ENCODE measurements around the gene ALG14. TPM values are rescaled to one million over a fixed set of nuclear protein-coding genes. Genes with fewer than 3 reads are reported as not detected.

Gene ALG14
- total RNA-seq, 4 donors from 2014 or later: 1.1 to 2.4 (median 1.4) TPM

- TF ChIP-seq CTCF (IDR thresholded peaks at IDR 0.05; ENCODE audit: low read depth): no peak
Measured at GRCh38 chr1:94925004-94925403, 147.7 kb downstream of the ALG14 start.

Other genes starting within 250 kb of the ALG14 start
- 100 to 1,000 TPM in 3 of 4 donors, 10 to 100 TPM in 1; 99.6 to 172 (median 151) TPM for gene CNN3, start 145.8 kb downstream of the ALG14 start, total RNA-seq
- gene TLCD4, start 44.4 kb upstream of the ALG14 start, total RNA-seq: 10 to 100 TPM in 3 of 4 donors, 1 to 10 TPM in 1; 6.8 to 26.9 (median 21.8) TPM
- gene RWDD3, start 161.3 kb upstream of the ALG14 start, total RNA-seq: 10 to 100 TPM in 2 of 4 donors, 1 to 10 TPM in 2; 5.3 to 13.4 (median 10.1) TPM

Data from subcutaneous adipose tissue (tissue), 4 donors.